Measurements from ENCODE around the gene P2RY6. TPM values are rescaled to one million over a fixed set of nuclear protein-coding genes. Genes with fewer than 3 reads are reported as not detected.

The P2RY6 gene
- total RNA-seq, 6 experiments from 2014 or later = 0.54 to 2.4 (median 1.9) TPM

DNA sequence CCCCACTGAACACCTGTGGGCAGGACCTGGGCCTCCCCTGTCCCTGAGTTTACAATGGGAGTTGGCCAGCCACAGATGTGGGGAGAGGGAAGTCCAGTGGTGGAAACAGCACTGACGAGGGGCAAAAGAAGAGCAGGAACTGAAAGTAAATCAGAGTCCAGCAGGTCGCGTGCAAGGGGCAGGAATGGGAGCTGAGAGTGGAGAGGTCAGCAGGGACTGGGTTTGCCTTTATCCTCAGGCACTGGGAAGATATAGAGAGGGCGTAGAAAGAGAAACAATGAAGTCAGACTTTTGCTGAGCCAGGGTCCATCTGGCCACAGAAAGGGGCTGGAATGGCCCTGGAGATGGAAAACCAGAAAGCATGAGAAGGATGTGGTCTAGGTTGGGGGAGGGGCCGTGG is 8.5 kb downstream of the P2RY6 start:
- Mint-ChIP-seq H3K36me3 (ENCODE audit: low read depth) (no peaks in the 10 kb centered on the region), H3K27me3 (ENCODE audit: insufficient read depth) (peaks cover 2% of the 10 kb centered on the region; the same call in 1 of the 2 replicates), H3K9me3 (no peaks in the 10 kb centered on the region), H3K4me1 (ENCODE audit: low read depth) (no peaks in the 10 kb centered on the region), H3K27ac (no peak overlapping the region), H3K4me3 (no peak overlapping the region)
- TF ChIP-seq, protein P1, sequence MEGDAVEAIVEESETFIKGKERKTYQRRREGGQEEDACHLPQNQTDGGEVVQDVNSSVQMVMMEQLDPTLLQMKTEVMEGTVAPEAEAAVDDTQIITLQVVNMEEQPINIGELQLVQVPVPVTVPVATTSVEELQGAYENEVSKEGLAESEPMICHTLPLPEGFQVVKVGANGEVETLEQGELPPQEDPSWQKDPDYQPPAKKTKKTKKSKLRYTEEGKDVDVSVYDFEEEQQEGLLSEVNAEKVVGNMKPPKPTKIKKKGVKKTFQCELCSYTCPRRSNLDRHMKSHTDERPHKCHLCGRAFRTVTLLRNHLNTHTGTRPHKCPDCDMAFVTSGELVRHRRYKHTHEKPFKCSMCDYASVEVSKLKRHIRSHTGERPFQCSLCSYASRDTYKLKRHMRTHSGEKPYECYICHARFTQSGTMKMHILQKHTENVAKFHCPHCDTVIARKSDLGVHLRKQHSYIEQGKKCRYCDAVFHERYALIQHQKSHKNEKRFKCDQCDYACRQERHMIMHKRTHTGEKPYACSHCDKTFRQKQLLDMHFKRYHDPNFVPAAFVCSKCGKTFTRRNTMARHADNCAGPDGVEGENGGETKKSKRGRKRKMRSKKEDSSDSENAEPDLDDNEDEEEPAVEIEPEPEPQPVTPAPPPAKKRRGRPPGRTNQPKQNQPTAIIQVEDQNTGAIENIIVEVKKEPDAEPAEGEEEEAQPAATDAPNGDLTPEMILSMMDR (IDR thresholded peaks at IDR 0.05) = no peak
- DNase-seq = no peak

GRCh38 chr11:73281201-73281741 is 9.1 kb downstream of the P2RY6 start:
- H3K27me3 Mint-ChIP-seq (ENCODE audit: insufficient read depth) = peaks cover 2% of the 10 kb centered on the region; the same call in 1 of the 2 replicates
- H3K9me3 Mint-ChIP-seq = no peaks in the 10 kb centered on the region
- DNase-seq = no peak
- no peak overlapping the region for H3K4me3 Mint-ChIP-seq
- H3K36me3 Mint-ChIP-seq (ENCODE audit: low read depth) = no peaks in the 10 kb centered on the region
- H3K4me1 Mint-ChIP-seq (ENCODE audit: low read depth) = no peaks in the 10 kb centered on the region
- TF ChIP-seq, protein P1 (IDR thresholded peaks at IDR 0.05) = no peak
- H3K27ac Mint-ChIP-seq = no peak overlapping the region

DNA sequence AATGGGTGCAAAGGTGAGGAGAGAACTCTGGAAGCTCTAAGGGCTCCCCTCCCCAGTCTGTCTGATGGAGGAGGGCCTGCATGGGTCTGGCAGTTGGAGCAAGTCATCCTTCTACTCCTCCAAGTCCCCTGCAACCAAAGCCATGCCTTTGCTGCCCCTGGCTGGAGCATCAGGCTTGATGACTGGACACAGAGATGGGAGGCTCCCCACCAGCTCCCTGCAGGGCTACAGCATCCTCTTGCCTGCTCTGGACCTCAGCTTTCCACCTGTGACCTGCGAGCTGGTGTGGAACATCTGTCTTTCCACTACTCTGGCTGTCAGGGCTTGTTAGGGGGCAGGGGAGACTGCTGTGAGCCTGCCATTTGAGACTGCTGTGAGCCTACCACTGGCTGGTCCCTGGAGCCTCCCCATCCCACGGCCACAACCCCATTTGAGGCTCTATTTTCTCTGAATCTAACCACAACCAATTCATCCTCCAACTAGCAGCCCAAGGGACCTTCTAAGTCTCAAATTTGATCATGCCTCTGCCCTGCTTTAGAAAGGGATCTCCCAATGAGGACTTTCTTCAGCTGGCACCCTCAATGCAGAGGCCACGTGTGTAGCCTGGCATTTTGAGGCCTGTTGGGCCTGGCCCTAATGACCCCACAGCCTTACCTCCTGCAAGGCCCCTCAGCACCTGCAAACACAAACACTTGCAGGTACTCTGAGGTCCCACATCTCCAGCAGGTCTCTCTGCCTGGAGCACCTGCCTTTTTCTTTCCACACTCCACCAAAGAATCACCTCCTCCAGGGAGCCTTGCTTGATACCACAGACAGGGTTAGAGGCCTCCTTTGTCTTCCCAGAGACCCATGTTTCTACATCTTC is 9.9 kb downstream of the P2RY6 start:
- H3K4me3 Mint-ChIP-seq = no peak overlapping the region
- DNase-seq = no peak
- H3K36me3 Mint-ChIP-seq (ENCODE audit: low read depth) = no peaks in the 10 kb centered on the region
- no peaks in the 10 kb centered on the region for H3K9me3 Mint-ChIP-seq
- no peak overlapping the region for H3K27ac Mint-ChIP-seq
- H3K4me1 Mint-ChIP-seq (ENCODE audit: low read depth) = no peaks in the 10 kb centered on the region
- peaks cover 2% of the 10 kb centered on the region; the same call in 1 of the 2 replicates for H3K27me3 Mint-ChIP-seq (ENCODE audit: insufficient read depth)
- TF ChIP-seq, protein P1 (IDR thresholded peaks at IDR 0.05) = no peak

DNA sequence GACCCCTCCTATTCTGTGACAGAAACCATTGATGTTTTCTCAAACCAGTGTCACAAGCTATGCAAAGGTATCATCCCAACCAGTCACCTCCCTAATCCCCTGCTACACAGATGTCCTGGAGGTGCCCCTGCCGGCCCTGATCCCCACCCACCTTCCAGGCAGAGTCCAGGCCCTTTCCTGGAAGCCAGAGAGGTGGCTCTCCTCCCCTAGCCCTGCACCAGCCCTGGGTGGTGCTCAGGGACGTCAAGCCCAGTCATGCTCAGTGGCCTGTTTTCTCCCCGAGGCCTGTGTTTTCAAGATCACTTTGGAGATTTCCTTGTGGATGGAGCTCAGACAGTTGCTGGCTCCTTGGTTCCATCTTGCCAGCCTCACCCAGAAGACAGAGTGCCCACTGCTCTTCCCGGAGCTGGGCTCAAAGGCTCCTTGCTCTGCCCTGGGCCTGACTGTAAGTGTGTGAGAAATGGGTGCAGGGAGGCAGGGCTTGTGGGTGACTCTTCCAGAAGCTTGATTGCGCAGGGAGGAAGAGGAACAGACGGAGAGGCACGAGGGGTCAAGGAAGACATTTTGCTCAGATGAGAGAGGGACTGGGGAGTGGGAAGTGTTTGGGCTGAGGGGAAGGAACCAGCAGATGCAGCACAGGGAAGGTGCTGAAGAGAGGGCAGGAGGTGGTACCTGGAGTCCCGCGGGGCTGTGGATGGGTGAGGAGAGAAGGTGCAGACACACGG is 11.3 kb downstream of the P2RY6 start:
- no peak for DNase-seq
- H3K36me3 Mint-ChIP-seq (ENCODE audit: low read depth) = no peaks in the 10 kb centered on the region
- H3K4me1 Mint-ChIP-seq (ENCODE audit: low read depth) = peaks cover 7% of the 10 kb centered on the region
- TF ChIP-seq, protein P1 (IDR thresholded peaks at IDR 0.05) = no peak
- H3K27ac Mint-ChIP-seq = no peak overlapping the region
- no peaks in the 10 kb centered on the region for H3K9me3 Mint-ChIP-seq
- no peak overlapping the region for H3K4me3 Mint-ChIP-seq
- peaks cover 2% of the 10 kb centered on the region; the same call in 1 of the 2 replicates for H3K27me3 Mint-ChIP-seq (ENCODE audit: insufficient read depth)

- Mint-ChIP-seq H3K9me3 (no peaks in the 10 kb centered on the region), H3K36me3 (ENCODE audit: low read depth) (no peaks in the 10 kb centered on the region), H3K4me1 (ENCODE audit: low read depth) (peaks cover 13% of the 10 kb centered on the region), H3K27me3 (ENCODE audit: insufficient read depth) (peaks cover 2% of the 10 kb centered on the region; the same call in 1 of the 2 replicates), H3K27ac (no peak overlapping the region), H3K4me3 (no peak overlapping the region)
- TF ChIP-seq, protein P1 (IDR thresholded peaks at IDR 0.05) = no peak
- no peak for DNase-seq
Observed at GRCh38 chr11:73284106-73284505, 12.0 kb downstream of the P2RY6 start.

Data from HFFc6 (cell line).